ENCODE data around the gene CLMN.

CLMN gene

GRCh38 chr14:95320078-95320895, 579 bp upstream of the CLMN start:
- DNase-seq: no peak

GRCh38 chr14:95318399-95319311, 1.1 kb downstream of the CLMN start:
- no peak for DNase-seq

DNA sequence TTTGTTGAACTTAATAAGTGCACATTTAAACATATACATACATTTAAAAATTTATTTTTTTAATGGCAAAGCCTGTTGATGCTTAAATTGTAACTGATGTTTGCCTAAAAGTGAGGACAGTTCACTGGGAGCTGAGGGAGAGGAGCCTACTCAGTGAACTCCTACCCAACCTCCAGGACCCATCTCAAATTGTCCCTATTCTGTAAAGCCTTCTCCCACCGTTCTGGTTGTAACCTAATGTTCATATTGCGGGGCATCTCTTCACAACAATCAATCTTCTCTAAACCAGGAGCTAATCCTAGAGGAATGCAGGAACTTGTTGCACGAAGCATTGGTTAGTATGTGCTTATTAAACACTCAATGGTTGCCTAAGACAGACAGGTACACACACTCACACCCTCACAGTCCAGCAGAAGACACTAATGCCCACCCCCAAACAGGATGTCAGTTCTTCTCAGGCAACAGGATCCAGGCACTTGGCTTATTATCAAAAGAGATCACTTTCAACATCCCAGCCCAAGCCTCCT, 1.8 kb downstream of the CLMN start:
- DNase-seq: no peak

DNA sequence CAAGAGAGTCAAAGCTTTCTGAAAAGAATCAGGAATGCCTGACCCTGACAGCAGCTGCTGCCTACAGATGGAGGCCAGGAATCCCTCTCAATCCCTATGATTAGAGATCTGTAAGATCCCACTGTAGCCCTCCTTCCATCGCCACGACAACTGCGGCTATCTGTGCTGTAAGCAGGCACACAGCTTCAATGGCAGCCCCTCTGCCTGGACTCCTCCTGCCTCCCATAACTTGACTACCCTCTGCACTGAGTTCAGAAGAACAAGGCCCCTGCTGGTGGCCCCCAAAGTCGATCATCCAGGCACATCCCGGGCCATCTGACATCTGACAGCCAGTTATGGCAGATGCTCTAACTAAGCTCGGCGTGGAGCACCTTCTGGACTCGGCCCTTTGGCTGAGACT, 2.9 kb downstream of the CLMN start:
- no peak for DNase-seq

GRCh38 chr14:95315579-95315978, 4.1 kb downstream of the CLMN start:
- no peak for DNase-seq

DNA sequence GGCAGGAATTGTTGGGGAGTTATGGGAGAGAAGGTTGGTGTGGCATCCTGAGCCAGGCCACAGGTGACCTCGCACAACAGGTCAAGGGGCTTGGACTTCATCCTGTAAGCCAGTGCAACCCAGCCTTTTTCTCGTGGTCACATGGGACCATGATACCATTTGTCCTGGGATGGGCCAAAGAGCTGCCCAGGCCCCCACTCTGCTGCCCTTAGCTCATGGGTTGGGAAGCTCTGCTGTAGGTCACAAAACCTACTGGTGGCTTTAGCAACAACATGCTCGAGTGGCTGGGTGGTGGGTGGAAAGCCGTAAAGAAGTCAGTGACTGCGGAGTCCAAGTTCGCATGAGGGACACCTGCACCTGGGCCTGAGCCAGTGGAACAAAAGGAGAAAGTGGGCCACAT, 4.6 kb downstream of the CLMN start:
- no peak for DNase-seq

GRCh38 chr14:95314609-95315008, 5.1 kb downstream of the CLMN start:
- DNase-seq: no peak

- no peak for DNase-seq
Observed at GRCh38 chr14:95313707-95314106, 6.0 kb downstream of the CLMN start.

DNA sequence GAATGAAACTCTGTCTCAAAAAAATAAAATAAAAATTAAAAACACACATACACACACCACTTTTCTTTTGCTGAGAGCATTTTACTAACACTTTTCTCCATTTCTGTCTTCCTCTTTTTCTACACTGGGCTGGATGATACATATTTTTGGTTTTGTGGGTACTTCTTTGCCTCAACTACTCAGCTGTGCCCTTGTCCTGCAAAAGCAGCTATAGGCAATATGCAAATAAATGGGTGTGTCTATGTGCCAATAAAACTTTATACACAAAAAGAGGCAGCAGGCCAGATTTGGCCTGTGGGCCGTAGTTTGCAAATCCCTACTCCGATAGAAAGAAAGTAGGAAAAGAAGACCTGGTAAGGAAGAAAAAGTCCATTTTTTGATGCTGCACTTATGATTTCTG, 6.5 kb downstream of the CLMN start:
- DNase-seq: no peak

DNA sequence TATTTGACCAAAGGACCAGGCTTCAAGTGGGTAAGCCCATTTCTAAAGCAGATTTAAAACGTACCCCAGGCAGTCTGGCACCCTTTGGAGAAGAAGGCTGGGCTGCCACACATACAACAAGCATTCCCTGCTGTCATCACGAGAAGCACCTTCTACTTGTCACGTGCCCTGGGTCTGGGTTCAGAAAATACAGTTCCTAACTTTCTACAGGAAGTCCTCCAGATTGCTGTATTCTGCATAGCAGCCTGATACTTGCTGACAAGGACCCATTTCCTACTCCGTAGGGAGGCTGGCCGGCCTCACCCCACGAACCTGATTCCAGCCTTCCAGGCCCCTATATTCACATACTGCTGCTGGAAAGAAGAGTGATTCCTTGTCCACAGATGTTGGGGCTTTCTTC, 7.4 kb downstream of the CLMN start:
- DNase-seq: no peak

- DNase-seq: no peak
Observed at GRCh38 chr14:95311752-95312151, 8.0 kb downstream of the CLMN start.

GRCh38 chr14:95310635-95311380, 8.9 kb downstream of the CLMN start:
- no peak for DNase-seq

GRCh38 chr14:95309261-95310051, 10.3 kb downstream of the CLMN start:
- DNase-seq: no peak

DNA sequence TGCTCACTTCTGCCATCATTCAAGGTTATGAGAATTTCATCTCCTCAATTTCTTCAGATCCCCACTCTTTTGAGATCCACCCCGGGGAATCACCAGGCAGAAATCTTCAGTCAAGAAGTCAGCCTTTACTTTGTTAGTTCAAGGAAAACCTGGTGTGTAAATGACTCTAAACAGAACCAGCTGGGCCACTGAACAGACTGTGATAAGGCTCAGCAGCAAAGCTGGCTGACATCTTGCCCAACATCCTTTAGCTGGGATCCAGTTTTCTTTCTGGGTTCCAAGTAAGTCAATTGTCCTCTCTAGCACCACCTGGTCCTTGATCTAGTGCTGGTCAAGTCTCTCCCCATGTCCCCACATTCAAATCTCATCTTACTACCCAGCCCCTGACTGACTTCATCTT, 11.6 kb downstream of the CLMN start:
- DNase-seq: no peak

DNA sequence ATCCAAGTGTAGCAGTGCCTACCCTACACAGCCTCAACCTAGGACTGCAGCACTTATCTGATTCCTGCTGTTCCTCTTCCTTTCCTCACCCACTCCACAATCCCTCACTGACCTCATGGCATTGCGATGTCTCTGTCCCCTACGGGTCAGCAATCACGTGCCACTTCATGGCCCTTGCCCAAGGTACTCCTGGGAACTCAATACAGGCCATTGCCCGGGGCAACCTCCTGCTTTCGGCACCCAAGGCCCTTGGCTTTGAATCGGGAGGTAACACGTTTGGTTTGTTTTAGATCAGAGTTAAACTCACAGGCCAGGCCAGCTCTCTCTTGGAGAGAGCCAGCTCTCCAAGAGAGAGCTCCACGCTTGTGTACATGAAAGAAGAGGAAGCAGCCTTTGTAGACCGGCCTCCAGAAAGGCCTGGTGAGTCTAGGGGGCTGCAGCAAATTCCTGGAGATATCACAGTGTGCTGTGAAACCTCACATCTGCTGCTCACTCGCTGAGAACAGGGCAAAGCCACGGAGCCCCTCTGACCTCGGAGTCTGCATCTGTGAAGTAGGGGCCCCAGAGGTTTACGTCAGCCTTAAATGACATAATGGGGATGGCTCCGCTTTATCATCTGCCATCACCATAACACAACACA, 12.2 kb downstream of the CLMN start:
- DNase-seq: no peak

DNA sequence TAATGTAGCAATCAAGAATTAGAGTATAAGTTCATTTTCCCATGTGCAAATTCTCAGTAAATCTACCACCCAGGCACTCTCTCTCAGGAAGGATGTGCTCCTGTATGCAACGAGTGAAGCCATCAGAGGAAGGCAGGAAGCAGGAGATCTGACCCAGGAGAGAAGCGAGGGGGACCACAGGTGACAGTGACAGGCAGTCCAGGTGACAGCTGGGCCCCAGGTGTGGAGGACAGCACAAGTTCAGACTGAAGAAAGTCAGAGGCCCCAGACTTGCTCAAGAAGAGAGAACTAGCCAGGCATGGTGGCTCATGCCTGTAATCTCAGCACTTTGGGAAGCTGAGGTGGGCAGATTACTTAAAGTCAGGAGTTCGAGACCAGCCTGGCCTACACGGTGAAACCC, 13.8 kb downstream of the CLMN start:
- DNase-seq: no peak

DNA sequence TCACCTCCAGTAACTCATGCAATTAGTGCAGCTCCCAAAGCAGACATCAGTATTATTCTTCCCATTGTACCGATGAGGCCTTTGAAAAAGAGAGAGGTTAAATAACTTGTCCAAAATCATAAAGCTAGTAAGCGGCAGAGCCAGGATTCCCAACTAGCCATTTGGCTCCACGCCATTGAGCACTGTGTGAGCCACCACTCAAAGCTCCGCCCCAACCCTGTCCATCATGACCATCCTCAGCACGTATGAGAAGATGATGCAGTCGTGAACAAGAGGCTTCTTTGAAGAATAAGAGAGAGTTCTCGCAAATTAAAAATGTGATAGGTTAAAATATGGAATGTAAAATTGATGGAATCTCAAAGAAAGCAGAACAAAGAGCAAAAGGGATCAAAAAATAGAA, 14.6 kb downstream of the CLMN start:
- DNase-seq: no peak

DNA sequence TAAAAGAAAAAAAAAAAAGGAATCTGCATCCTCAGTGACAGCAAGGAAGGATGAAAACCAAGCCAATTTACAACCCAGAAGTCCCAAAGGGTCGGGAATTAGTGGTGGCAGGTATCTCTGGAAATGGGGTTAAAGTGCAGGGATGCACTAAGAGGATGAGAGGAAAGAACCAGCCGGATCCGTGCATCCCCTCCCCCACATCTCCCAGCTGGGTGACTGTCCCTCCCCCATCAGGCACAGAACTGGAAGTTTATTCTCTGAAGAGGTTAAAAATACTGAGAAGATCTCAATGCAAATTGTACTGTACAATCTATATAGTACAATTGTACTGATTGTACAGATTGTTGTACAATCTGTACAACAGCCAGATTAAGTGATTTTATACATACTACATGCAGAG, 15.4 kb downstream of the CLMN start:
- DNase-seq: no peak

GRCh38 chr14:95303552-95303951, 16.2 kb downstream of the CLMN start:
- no peak for DNase-seq

GRCh38 chr14:95302667-95303506, 16.8 kb downstream of the CLMN start:
- no peak for DNase-seq

All from NCI-H1436 treated with DMSO at 0.1 percent for 48 hours (cell line).